K562 (cell line): Measurements from ENCODE around the gene CECR2. TPM values are rescaled to one million over a fixed set of nuclear protein-coding genes. Genes with fewer than 3 reads are reported as not detected.

ENCODE experiments used
- ATAC-seq: fragments of 200-7000 bp; cut with Tn5 transposase; 3 replicates; pipeline ENCODE4 v1.9.1; 2020; ENCODE audit warnings: moderate library complexity
- BruUV-seq: library from RNA; stranded (reverse); fragments of 400-500 nt; replicated peaks from 2 replicates; lab custom pipeline; 2021; lab: Mats Ljungman, UMichigan
- CTCF ChIA-PET: fragments of 300-600 bp; formaldehyde crosslinking; extraction: SDS; loops from one replicate; lab custom pipeline; 2021; ENCODE audit warnings: low intra/inter-chr PET ratio; lab: Yijun Ruan, JAX
- POLR2A ChIA-PET: fragments of 300-600, 350-650 bp; sonication (Branson Sonifier 250); formaldehyde crosslinking; extraction: SDS; loops from one replicate; lab custom pipeline; 2021; ENCODE audit warnings: antibody characterized with exemption, inconsistent platforms; lab: Yijun Ruan, JAX
- DNase-seq, 4 experiments: peaks; one replicate each; pipeline versions ENCODE4 v3.0.0 to v3.0.0-alpha.2; 2011 to 2018; ENCODE audit warnings: low spot score in 3 of 4, mixed read lengths in 3 of 4; ENCODE audit errors: extremely low read depth in 1 of 4
- FAIRE-seq: peaks from 2 replicates; lab custom pipeline; 2011; peaks lifted over from hg19 to GRCh38; lab: Jason Lieb, UNC
- H2AFZ ChIP-seq: 2 replicates; pipeline ENCODE4 v1.6.0; 2011; ENCODE audit warnings: low read depth, low read length, control low read depth, inconsistent platforms
- H3K27ac ChIP-seq: fragments of 200-600 bp; 3 replicates; pipeline ENCODE4 v1.8.0; 2011; ENCODE audit warnings: low read depth, mild to moderate bottlenecking, control low read depth, inconsistent platforms, low read length, moderate library complexity, mixed read lengths; ENCODE audit errors: extremely low read depth
- H3K27me3 ChIP-seq, 2 experiments: fragments of 300-600 bp in 1 of 2; 2 replicates in 1 of 2; 3 replicates in 1 of 2; pipeline versions ENCODE4 v1.6.0 to v1.8.0; 2011; ENCODE audit warnings: inconsistent platforms in 2 of 2, low read length in 2 of 2, mild to moderate bottlenecking in 1 of 2, mixed read lengths in 1 of 2, moderate library complexity in 1 of 2; ENCODE audit not compliant: control insufficient read depth in 2 of 2, insufficient read depth in 2 of 2
- H3K36me3 ChIP-seq: fragments of 300-600 bp; 3 replicates; pipeline ENCODE4 v1.8.0; 2011; ENCODE audit warnings: mild to moderate bottlenecking, low read length, inconsistent platforms; ENCODE audit not compliant: control insufficient read depth, insufficient read depth
- H3K4me1 ChIP-seq, 2 experiments: fragments of 200-600 bp in 1 of 2; replicated peaks in 1 of 2; 2 replicates in 1 of 2; 3 replicates in 1 of 2; pipeline versions ENCODE4 v1.5.1 to v1.8.0; 2011; ENCODE audit warnings: inconsistent platforms in 2 of 2, low read length in 2 of 2, mild to moderate bottlenecking in 1 of 2, mixed read lengths in 1 of 2, moderate library complexity in 1 of 2; ENCODE audit not compliant: control insufficient read depth in 2 of 2, insufficient read depth in 2 of 2
- H3K4me2 ChIP-seq: 2 replicates; pipeline ENCODE4 v1.6.1; 2011; ENCODE audit warnings: low read length, control low read depth, inconsistent platforms, mixed read lengths; ENCODE audit not compliant: insufficient read depth
- H3K4me3 ChIP-seq: fragments of 200-600 bp; sonication (generic), shearing (Covaris generic); 2 replicates; pipeline ENCODE4 v1.5.1; 2016; ENCODE audit warnings: control low read depth, inconsistent platforms
- H3K79me2 ChIP-seq: fragments of 200-600 bp; 3 replicates; pipeline ENCODE4 v1.8.0; 2011; ENCODE audit warnings: low read length, inconsistent platforms; ENCODE audit not compliant: control insufficient read depth, insufficient read depth
- H3K9ac ChIP-seq, 2 experiments: 2 replicates each; pipeline versions ENCODE4 v1.6.0 to v1.6.1; 2011; ENCODE audit warnings: low read depth in 2 of 2, low read length in 2 of 2, control low read depth in 1 of 2, inconsistent platforms in 1 of 2, mild to moderate bottlenecking in 1 of 2, mixed read lengths in 1 of 2; ENCODE audit not compliant: insufficient read depth in 1 of 2
- H3K9me1 ChIP-seq: one replicate; pipeline ENCODE4 v1.6.0; 2011; ENCODE audit warnings: inconsistent platforms, mild to moderate bottlenecking, low read length, moderate library complexity; ENCODE audit not compliant: control insufficient read depth, insufficient read depth
- H3K9me3 ChIP-seq: replicated peaks from 2 replicates; pipeline ENCODE4 v1.5.1; 2011; ENCODE audit warnings: low read depth, low read length, inconsistent platforms; ENCODE audit not compliant: control insufficient read depth, insufficient read depth
- H4K20me1 ChIP-seq: replicated peaks from 2 replicates; pipeline ENCODE4 v1.6.1; 2011; ENCODE audit warnings: low read length, inconsistent platforms, mixed read lengths; ENCODE audit not compliant: control insufficient read depth, insufficient read depth
- ARID1B ChIP-seq: fragments of 450-650 bp; IDR thresholded peaks from 2 replicates; pipeline ENCODE4 v1.6.1; 2016; ENCODE audit warnings: antibody characterized with exemption, mild to moderate bottlenecking, inconsistent platforms
- ETV1 ChIP-seq: fragments of 450-650 bp; conservative IDR thresholded peaks from 2 replicates; pipeline ENCODE4 v1.6.1; 2016; ENCODE audit warnings: missing genetic modification characterization, control low read depth, low read depth, missing compliant biosample characterization
- GMEB1 ChIP-seq: fragments of 250-450 bp; sonication (Bioruptor Pico); IDR thresholded peaks from 2 replicates; pipeline ENCODE4 v1.4.0; 2020; ENCODE audit warnings: mild to moderate bottlenecking
- SMARCB1 ChIP-seq: IDR thresholded peaks from 2 replicates; pipeline ENCODE4 v1.6.1; 2011; ENCODE audit warnings: improper control_type of control experiment, low read depth; ENCODE audit not compliant: insufficient read length
- ZNF764 ChIP-seq: fragments of 250-450 bp; sonication (Bioruptor Pico); IDR thresholded peaks from 2 replicates; pipeline ENCODE4 v1.4.0; 2020; ENCODE audit warnings: low read depth, mild to moderate bottlenecking, moderate library complexity
- WGBS: fragments of 100-300 bp; shearing (Covaris generic); methylation state at CpG from one replicate; pipeline ENCODE4 v1.1.6; 2016; ENCODE audit warnings: low coverage, mixed read lengths; ENCODE audit not compliant: insufficient coverage; ENCODE audit errors: missing lambda C conversion rate; 5-methylcytosine and 5-hydroxymethylcytosine counted together
- in situ Hi-C: fragments of 300-500 bp; cut with MboI; formaldehyde crosslinking; loops from 4 replicates; pipeline ENCODE4 v1.15.0; 2018; ENCODE audit warnings: inconsistent platforms, mixed read lengths
- intact Hi-C: fragments of 100-400 bp; cut with micrococcal nuclease; formaldehyde crosslinking; loops from 2 replicates; pipeline ENCODE4 v1.14.2; 2022
- polyA plus RNA-seq, 8 experiments: library from polyadenylated mRNA; depleted of rRNA in 4 of 8; stranded (reverse) in 5 of 8; unstranded in 3 of 8; fragments of >200 nt; fragmentation: Nextera tagmentation in 2 of 8; fragmentation: Illumina TruSeq in 1 of 8; extraction: Ambion mirVana in 2 of 8; extraction: Trizol in 1 of 8; gene quantifications; 2 replicates each; pipeline versions ENCODE4 v1.2.1 to v1.2.3, GENCODE V29; 2011 to 2014; ENCODE audit warnings: inconsistent platforms in 1 of 8, missing spikeins in 1 of 8
- total RNA-seq, 7 experiments: library from RNA; depleted of rRNA in 6 of 7; stranded (reverse); fragments of >200 nt in 6 of 7; fragmentation: Illumina TruSeq in 2 of 7; extraction: Trizol in 2 of 7; gene quantifications; 2 replicates each; pipeline versions ENCODE4 v1.2.1 to v1.2.3, GENCODE V29; 2011 to 2021; ENCODE audit warnings: low replicate concordance in 1 of 7

CECR2 gene
- total and polyA plus RNA-seq, 9 of the 15 experiments (the other 6 are each of a cell fraction or from before 2014, with no cell fraction given), result 0.01 to 1.00 (median 0.27) TPM

- Histone ChIP-seq H3K9me1 (no peaks in the 10 kb centered on the region), H3K36me3 (no peaks in the 10 kb centered on the region), H3K27ac (no peak overlapping the region), H3K9ac (no peak overlapping the region), H3K79me2 (no peaks in the 10 kb centered on the region), H3K4me1 (no peaks in the 10 kb centered on the region), H3K9me3 (no peaks in the 10 kb centered on the region), H4K20me1 (no peaks in the 10 kb centered on the region), H2AFZ (no peak overlapping the region)
- WGBS, result 5% methylated on average over 5 of the region's 5 CpGs
- POLR2A ChIA-PET, result interaction anchor here (2.3 kb wide), 1 partner anchor 9 kb away, joined by 8 read pairs; no protein-coding TSS in a partner anchor
- intact Hi-C loops, result no loop called here
- no TSS peak for BruUV-seq
- no peak for ATAC-seq
- DNase-seq, result no peak
- TF ChIP-seq ZNF764 (CRISPR knock-in tag), result no peak
- no peak for TF ChIP-seq GMEB1 (CRISPR knock-in tag)
- no peak for TF ChIP-seq ARID1B
- TF ChIP-seq ETV1, result 0 out of 2 replicates have a peak, but pooled peaks have one; percentile 25
- TF ChIP-seq SMARCB1, result no peak
- TF ChIP-seq, all 486 proteins: peak for 1
- Histone ChIP-seq H3K4me2 (no peak overlapping the region), H3K4me3 (no peak overlapping the region), H3K27me3 (peaks cover 14 to 17% of the 10 kb centered on the region in 2 experiments; a peak in 3 of 5 replicates)
- in situ Hi-C loops, result no loop called here
- CTCF ChIA-PET, result no interaction called here
- no peak for FAIRE-seq
Observed at GRCh38 chr22:17451316-17451715, 82.1 kb downstream of the CECR2 start.
